ENCODE measurements around the gene THAP10. TPM values are rescaled to one million over a fixed set of nuclear protein-coding genes. Genes with fewer than 3 reads are reported as not detected.

THAP10 gene
- total RNA-seq, 1 experiment from 2014 or later, result 5.9 TPM

- no peak for ATAC-seq
- Histone ChIP-seq H3K9me2 (replicated peaks; ENCODE audit: low read length) (no peaks in the 10 kb centered on the region), H3K4me1 (ENCODE audit: insufficient read depth, low read length) (peaks cover 23% of the 10 kb centered on the region), H3K79me2 (ENCODE audit: low read length) (no peaks in the 10 kb centered on the region), H3K9ac (ENCODE audit: low read length) (no peak overlapping the region), H2AFZ (ENCODE audit: low read length) (no peak overlapping the region; the same call in 1 of the 2 replicates), H3F3A (ENCODE audit: low read length, unreplicated experiment) (no peaks in the 10 kb centered on the region), H3K9me3 (ENCODE audit: low read length) (no peaks in the 10 kb centered on the region), H3K4me3 (ENCODE audit: low read length) (no peak overlapping the region), H3K4me2 (ENCODE audit: low read length) (no peak overlapping the region), H4K20me1 (ENCODE audit: low read length) (no peaks in the 10 kb centered on the region), H3K36me3 (ENCODE audit: low read depth, low read length) (no peaks in the 10 kb centered on the region), H3K27me3 (ENCODE audit: low read length) (no peaks in the 10 kb centered on the region), H3K27ac (ENCODE audit: low read length) (no peak overlapping the region)
- intact Hi-C loops (cut with micrococcal nuclease), result loop anchor here (5.0 to 10.0 kb wide), 2 partner anchors 112 to 199 kb away; partner anchors contain the start of gene UACA
- CTCF ChIA-PET, result no interaction called here
- TF ChIP-seq EZH2phosphoT487 (IDR thresholded peaks at IDR 0.05; ENCODE audit: borderline replicate concordance, low read length) (no peak), CTCF (conservative IDR thresholded peaks at IDR 0.05; ENCODE audit: low read depth, low read length) (no peak), EZH2 (IDR thresholded peaks at IDR 0.05; ENCODE audit: low read length, unreplicated experiment) (no peak)
- no TSS peak for BruUV-seq (replicated peaks)
- DNase-seq, result no peak
- POLR2A ChIA-PET (ENCODE audit: unreplicated experiment), result no interaction called here
Observed at GRCh38 chr15:70876683-70877082, 15.6 kb downstream of the THAP10 start.

GRCh38 chr15:70876011-70876410, 16.2 kb downstream of the THAP10 start:
- Histone ChIP-seq H3F3A (ENCODE audit: low read length, unreplicated experiment) (no peaks in the 10 kb centered on the region), H3K79me2 (ENCODE audit: low read length) (no peaks in the 10 kb centered on the region), H3K4me1 (ENCODE audit: insufficient read depth, low read length) (peaks cover 23% of the 10 kb centered on the region), H3K4me3 (ENCODE audit: low read length) (no peak overlapping the region), H3K27me3 (ENCODE audit: low read length) (no peaks in the 10 kb centered on the region), H3K4me2 (ENCODE audit: low read length) (no peak overlapping the region), H3K36me3 (ENCODE audit: low read depth, low read length) (no peaks in the 10 kb centered on the region), H4K20me1 (ENCODE audit: low read length) (no peaks in the 10 kb centered on the region), H3K9ac (ENCODE audit: low read length) (no peak overlapping the region), H2AFZ (ENCODE audit: low read length) (no peak overlapping the region), H3K9me2 (replicated peaks; ENCODE audit: low read length) (no peaks in the 10 kb centered on the region), H3K9me3 (ENCODE audit: low read length) (no peaks in the 10 kb centered on the region), H3K27ac (ENCODE audit: low read length) (no peak overlapping the region)
- no peak for DNase-seq
- POLR2A ChIA-PET (ENCODE audit: unreplicated experiment), result no interaction called here
- BruUV-seq (replicated peaks), result no TSS peak
- CTCF ChIA-PET, result no interaction called here
- ATAC-seq, result no peak
- intact Hi-C loops (cut with micrococcal nuclease), result loop anchor here (5.0 to 10.0 kb wide), 2 partner anchors 111 to 199 kb away; partner anchors contain the start of gene UACA
- no peak for TF ChIP-seq EZH2phosphoT487 (IDR thresholded peaks at IDR 0.05; ENCODE audit: borderline replicate concordance, low read length)
- no peak for TF ChIP-seq CTCF (conservative IDR thresholded peaks at IDR 0.05; ENCODE audit: low read depth, low read length)
- no peak for TF ChIP-seq EZH2 (IDR thresholded peaks at IDR 0.05; ENCODE audit: low read length, unreplicated experiment)

- Histone ChIP-seq H3K4me2 (ENCODE audit: low read length) (peak overlapping the region; percentile 12; the same call in 1 of the 2 replicates), H2AFZ (ENCODE audit: low read length) (peak overlapping the region; percentile 38; the same call in 1 of the 2 replicates), H3K79me2 (ENCODE audit: low read length) (no peaks in the 10 kb centered on the region), H3K9ac (ENCODE audit: low read length) (no peak overlapping the region), H3K36me3 (ENCODE audit: low read depth, low read length) (no peaks in the 10 kb centered on the region), H4K20me1 (ENCODE audit: low read length) (no peaks in the 10 kb centered on the region), H3K4me3 (ENCODE audit: low read length) (no peak overlapping the region), H3K27me3 (ENCODE audit: low read length) (no peaks in the 10 kb centered on the region), H3F3A (ENCODE audit: low read length, unreplicated experiment) (no peaks in the 10 kb centered on the region), H3K4me1 (ENCODE audit: insufficient read depth, low read length) (peaks cover 22% of the 10 kb centered on the region), H3K27ac (ENCODE audit: low read length) (no peak overlapping the region), H3K9me3 (ENCODE audit: low read length) (no peaks in the 10 kb centered on the region), H3K9me2 (replicated peaks; ENCODE audit: low read length) (no peaks in the 10 kb centered on the region)
- ChIA-PET POLR2A (ENCODE audit: unreplicated experiment) (interaction anchor here (0.6 to 0.8 kb wide), 2 partner anchors 19 to 80 kb away, joined by 5 to 10 read pairs; no protein-coding TSS in a partner anchor), CTCF (interaction anchor here (0.6 to 1.6 kb wide), 10 partner anchors 12 to 195 kb away, joined by 3 to 21 read pairs (median 6); partner anchors contain the start of gene LARP6)
- peak; percentile 71 for ATAC-seq
- TF ChIP-seq EZH2 (IDR thresholded peaks at IDR 0.05; ENCODE audit: low read length, unreplicated experiment) (no peak), CTCF (conservative IDR thresholded peaks at IDR 0.05; ENCODE audit: low read depth, low read length) (peak; percentile 86)
- DNase-seq, result peak; percentile 64
- BruUV-seq (replicated peaks), result no TSS peak
- intact Hi-C loops (cut with micrococcal nuclease), result loop anchor here (1.0 to 10.0 kb wide), 3 partner anchors 50 to 198 kb away; partner anchors contain the start of gene UACA
Observed at GRCh38 chr15:70875001-70875782, 17.0 kb downstream of the THAP10 start.
